Smooth muscle cell (in vitro differentiated cells): ENCODE results near the gene MGAT5. TPM values are rescaled to one million over a fixed set of nuclear protein-coding genes. Genes with fewer than 3 reads are reported as not detected.

ENCODE experiments used
- DNase-seq: peaks from one replicate; lab custom pipeline; 2025; ENCODE audit not compliant: unreplicated experiment; lab: John Stamatoyannopoulos, UW
- H2AFZ ChIP-seq: fragments of 200-600 bp; sonication (generic); 2 replicates; pipeline ENCODE4 v1.6.0; 2016; ENCODE audit warnings: antibody characterized with exemption, low read depth, mild to moderate bottlenecking
- H3F3A ChIP-seq: fragments of 200-600 bp; sonication (generic); 2 replicates; pipeline ENCODE4 v1.6.0; 2017; ENCODE audit warnings: antibody characterized with exemption, low read depth
- H3K27ac ChIP-seq: fragments of 200-600 bp; sonication (generic); 2 replicates; pipeline ENCODE4 v1.5.1; 2016; ENCODE audit warnings: low read depth, mild to moderate bottlenecking
- H3K27me3 ChIP-seq: fragments of 200-600 bp; sonication (generic); 2 replicates; pipeline ENCODE4 v1.6.1; 2016; ENCODE audit warnings: low read depth, mild to moderate bottlenecking
- H3K36me3 ChIP-seq: fragments of 200-600 bp; sonication (generic); 2 replicates; pipeline ENCODE4 v1.5.1; 2016; ENCODE audit warnings: low read depth
- H3K4me1 ChIP-seq: fragments of 200-600 bp; sonication (generic); 2 replicates; pipeline ENCODE4 v1.5.1; 2016; ENCODE audit warnings: low read depth
- H3K4me2 ChIP-seq: fragments of 200-600 bp; sonication (generic); 2 replicates; pipeline ENCODE4 v1.6.0; 2016; ENCODE audit warnings: mild to moderate bottlenecking
- H3K4me3 ChIP-seq: fragments of 200-600 bp; sonication (generic); 2 replicates; pipeline ENCODE4 v1.5.1; 2016; ENCODE audit warnings: mild to moderate bottlenecking
- H3K79me2 ChIP-seq: fragments of 200-600 bp; sonication (generic); 2 replicates; pipeline ENCODE4 v1.6.0; 2016; ENCODE audit warnings: low read depth, mild to moderate bottlenecking
- H3K9ac ChIP-seq: fragments of 200-600 bp; sonication (generic); 2 replicates; pipeline ENCODE4 v1.6.0; 2016; ENCODE audit warnings: low read depth
- H3K9me3 ChIP-seq: fragments of 200-600 bp; sonication (generic); replicated peaks from 2 replicates; pipeline ENCODE4 v1.5.1; 2016; ENCODE audit warnings: low read depth
- H4K20me1 ChIP-seq: fragments of 200-600 bp; sonication (generic); 2 replicates; pipeline ENCODE4 v1.6.0; 2016; ENCODE audit warnings: low read depth
- CTCF ChIP-seq: fragments of 200-600 bp; sonication (generic); IDR thresholded peaks from 2 replicates; pipeline ENCODE4 v1.5.1; 2017; ENCODE audit warnings: borderline replicate concordance, mild to moderate bottlenecking, antibody characterized with exemption; ENCODE audit not compliant: insufficient read depth, poor library complexity, severe bottlenecking
- WGBS: methylation state at CpG from one replicate; pipeline ENCODE4 v1.1.7; 2016; ENCODE audit warnings: low lambda C conversion rate; 5-methylcytosine and 5-hydroxymethylcytosine counted together
- polyA plus RNA-seq: library from polyadenylated mRNA; unstranded; fragments of >200 nt; fragmentation: Nextera tagmentation; extraction: Ambion mirVana; gene quantifications from 2 replicates; pipeline ENCODE4 v1.2.1, GENCODE V29; 2016
- total RNA-seq: library from RNA; depleted of rRNA; stranded (reverse); fragments of >200 nt; gene quantifications from 2 replicates; pipeline ENCODE4 v1.2.3, GENCODE V29; 2014

MGAT5 gene
- total and polyA plus RNA-seq, 2 experiments from 2014 or later = 4.5 to 33.8 TPM

- Histone ChIP-seq H3K4me3 (no peak overlapping the region), H3K79me2 (no peaks in the 10 kb centered on the region), H2AFZ (no peak overlapping the region), H3K27ac (peak overlapping the region; percentile 61), H3K4me1 (peaks cover 13% of the 10 kb centered on the region), H3K9me3 (no peaks in the 10 kb centered on the region), H3F3A (peaks cover 7% of the 10 kb centered on the region), H3K27me3 (no peaks in the 10 kb centered on the region), H3K4me2 (no peak overlapping the region), H4K20me1 (no peaks in the 10 kb centered on the region), H3K9ac (no peak overlapping the region), H3K36me3 (no peaks in the 10 kb centered on the region)
- TF ChIP-seq CTCF = no peak
- DNase-seq = no peak
- 96% methylated on average over 3 of the region's 3 CpGs for WGBS
Measured at GRCh38 chr2:134406736-134407135, 152.9 kb downstream of the MGAT5 start.

GRCh38 chr2:134407154-134407890, 153.4 kb downstream of the MGAT5 start:
- TF ChIP-seq CTCF = no peak
- Histone ChIP-seq H3F3A (peaks cover 7% of the 10 kb centered on the region), H3K4me2 (peak overlapping the region; percentile 4), H3K4me1 (peaks cover 14% of the 10 kb centered on the region), H3K4me3 (no peak overlapping the region), H3K36me3 (no peaks in the 10 kb centered on the region), H4K20me1 (no peaks in the 10 kb centered on the region), H3K9ac (no peak overlapping the region), H3K9me3 (no peaks in the 10 kb centered on the region), H3K27me3 (no peaks in the 10 kb centered on the region), H3K27ac (peak overlapping the region; percentile 61), H3K79me2 (no peaks in the 10 kb centered on the region), H2AFZ (no peak overlapping the region)
- 88% methylated on average over 4 of the region's 4 CpGs for WGBS
- DNase-seq = no peak

- H2AFZ ChIP-seq = no peak overlapping the region
- H3K9ac ChIP-seq = no peak overlapping the region
- no peaks in the 10 kb centered on the region for H3K27me3 ChIP-seq
- peak overlapping the region; percentile 41 for H3K4me2 ChIP-seq
- H3K79me2 ChIP-seq = no peaks in the 10 kb centered on the region
- H3K27ac ChIP-seq = peak overlapping the region; percentile 61
- DNase-seq = no peak
- no peak overlapping the region for H3K4me3 ChIP-seq
- peaks cover 14% of the 10 kb centered on the region for H3K4me1 ChIP-seq
- WGBS = 31% methylated on average over 3 of the region's 3 CpGs
- TF ChIP-seq CTCF = no peak
- no peaks in the 10 kb centered on the region for H3K36me3 ChIP-seq
- peaks cover 7% of the 10 kb centered on the region for H3F3A ChIP-seq
- no peaks in the 10 kb centered on the region for H3K9me3 ChIP-seq
- no peaks in the 10 kb centered on the region for H4K20me1 ChIP-seq
Measured at GRCh38 chr2:134408386-134408785, 154.5 kb downstream of the MGAT5 start.

DNA sequence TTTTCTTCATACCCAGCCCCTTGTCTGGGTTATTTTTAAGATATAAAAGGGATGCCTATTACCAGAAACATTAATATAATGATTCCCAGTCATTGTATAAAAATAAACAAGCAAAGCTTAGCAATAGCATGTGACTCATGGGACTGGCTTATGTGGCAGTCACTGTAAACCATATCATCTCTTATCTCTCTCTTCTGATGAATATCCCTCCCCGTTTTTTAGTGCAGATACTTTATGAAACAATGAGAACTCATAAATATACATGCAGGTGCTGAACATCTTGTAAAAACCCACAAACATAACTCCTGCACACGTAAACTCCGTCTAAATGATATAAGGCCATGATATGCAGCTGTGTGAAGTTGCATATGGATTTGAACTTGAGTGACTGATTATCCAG, 154.9 kb downstream of the MGAT5 start:
- H4K20me1 ChIP-seq = no peaks in the 10 kb centered on the region
- WGBS = 23% methylated on average over 3 of the region's 3 CpGs
- H3K9ac ChIP-seq = no peak overlapping the region
- H3K9me3 ChIP-seq = no peaks in the 10 kb centered on the region
- peak overlapping the region; percentile 41 for H3K4me2 ChIP-seq
- peaks cover 14% of the 10 kb centered on the region for H3K4me1 ChIP-seq
- H3K27ac ChIP-seq = peak overlapping the region; percentile 61
- H2AFZ ChIP-seq = no peak overlapping the region
- H3K4me3 ChIP-seq = no peak overlapping the region
- H3K27me3 ChIP-seq = no peaks in the 10 kb centered on the region
- DNase-seq = no peak
- no peaks in the 10 kb centered on the region for H3K79me2 ChIP-seq
- no peaks in the 10 kb centered on the region for H3K36me3 ChIP-seq
- TF ChIP-seq CTCF = no peak
- H3F3A ChIP-seq = peaks cover 7% of the 10 kb centered on the region
